B cell (primary cell): Measurements from ENCODE around the gene RGL1. TPM values are rescaled to one million over a fixed set of nuclear protein-coding genes. Genes with fewer than 3 reads are reported as not detected.

Experiments
- ATAC-seq: fragments of 200-7000 bp; cut with Tn5 transposase; one replicate; pipeline ENCODE4 v1.10.0; 2021; ENCODE audit warnings: low read depth, mild to moderate bottlenecking, moderate number of reproducible peaks, moderate library complexity
- CTCF ChIA-PET: fragments of 350-600 bp; sonication (Branson Sonifier 250); formaldehyde crosslinking; loops from one replicate; lab custom pipeline; 2021; ENCODE audit warnings: antibody characterized with exemption, inconsistent platforms; lab: Charles Lee
- POLR2A ChIA-PET: fragments of 350-600 bp; sonication (Branson Sonifier 250); formaldehyde crosslinking; loops from one replicate; lab custom pipeline; 2021; ENCODE audit warnings: antibody characterized with exemption; lab: Charles Lee
- DNase-seq: peaks from one replicate; pipeline ENCODE4 v3.0.0; 2013
- H2AFZ ChIP-seq: 2 replicates; pipeline ENCODE4 v1.6.1; 2012; ENCODE audit warnings: mild to moderate bottlenecking, low read depth, low read length; ENCODE audit not compliant: insufficient read depth, poor library complexity, severe bottlenecking
- H3K27ac ChIP-seq, 2 donors: 1 replicate in 1 of 2; 2 replicates in 1 of 2; pipeline ENCODE4 v1.5.1; 2012 to 2013; ENCODE audit warnings: low read length in 2 of 2, mild to moderate bottlenecking in 2 of 2, moderate library complexity in 1 of 2
- H3K27me3 ChIP-seq, 4 experiments: fragments of 200-600 bp in 1 of 4; sonication (generic) in 1 of 4; replicated peaks in 1 of 4; 1 replicate in 2 of 4; 2 replicates in 2 of 4; pipeline versions ENCODE4 v1.6.1 to v1.7.0; 2013 to 2016; ENCODE audit warnings: low read length in 3 of 4, mild to moderate bottlenecking in 2 of 4, mixed read lengths in 1 of 4, moderate library complexity in 1 of 4; ENCODE audit not compliant: insufficient read depth in 4 of 4, control insufficient read depth in 3 of 4; ENCODE audit errors: control extremely low read depth in 1 of 4
- H3K36me3 ChIP-seq, 2 experiments: replicated peaks in 1 of 2; 1 replicate in 1 of 2; 2 replicates in 1 of 2; pipeline versions ENCODE4 v1.6.1 to v1.7.1; 2013; ENCODE audit warnings: low read length in 1 of 2; ENCODE audit not compliant: insufficient read depth in 2 of 2, control insufficient read depth in 1 of 2; ENCODE audit errors: control extremely low read depth in 1 of 2, extremely low read depth in 1 of 2
- H3K4me1 ChIP-seq, 2 donors: fragments of 200-600 bp in 1 of 2; sonication (generic) in 1 of 2; 1 replicate in 1 of 2; 2 replicates in 1 of 2; pipeline versions ENCODE4 v1.5.1 to v1.6.1; 2013 to 2017; ENCODE audit warnings: low read length in 2 of 2; ENCODE audit not compliant: control insufficient read depth in 2 of 2, insufficient read depth in 2 of 2
- H3K4me2 ChIP-seq: replicated peaks from 2 replicates; pipeline ENCODE3; 2012; ENCODE audit warnings: mild to moderate bottlenecking, low read depth, low read length; ENCODE audit not compliant: poor library complexity, severe bottlenecking
- H3K4me3 ChIP-seq, 5 experiments: fragments of 200-600 bp in 1 of 5; sonication (generic) in 1 of 5; 1 replicate in 3 of 5; 2 replicates in 2 of 5; pipeline versions ENCODE4 v1.5.1 to v1.7.0; 2011 to 2016; ENCODE audit warnings: low read length in 4 of 5, mild to moderate bottlenecking in 4 of 5, low read depth in 2 of 5, control low read depth in 1 of 5, moderate library complexity in 1 of 5; ENCODE audit not compliant: insufficient read depth in 1 of 5; ENCODE audit errors: control extremely low read depth in 1 of 5, extremely low read depth in 1 of 5
- H3K79me2 ChIP-seq: fragments of 200-600 bp; sonication (generic); one replicate; pipeline ENCODE4 v1.6.0; 2016; ENCODE audit warnings: low read length; ENCODE audit not compliant: control insufficient read depth, insufficient read depth
- H3K9ac ChIP-seq: fragments of 200-600 bp; sonication (generic); 2 replicates; pipeline ENCODE4 v1.6.1; 2017; ENCODE audit warnings: mild to moderate bottlenecking, low read length, moderate library complexity
- H3K9me3 ChIP-seq, 3 donors: one replicate each; pipeline versions ENCODE4 v1.6.1 to v1.7.1; 2013; ENCODE audit warnings: low read length in 2 of 3; ENCODE audit not compliant: control insufficient read depth in 2 of 3, insufficient read depth in 1 of 3; ENCODE audit errors: control extremely low read depth in 1 of 3
- H4K20me1 ChIP-seq: 2 replicates; pipeline ENCODE4 v1.6.0; 2012; ENCODE audit warnings: mild to moderate bottlenecking, low read length; ENCODE audit not compliant: insufficient read depth, control insufficient read depth, poor library complexity, severe bottlenecking
- H3K27ac Mint-ChIP-seq: one replicate; pipeline ENCODE4 v1.8.0; 2021; ENCODE audit warnings: mixed read lengths
- H3K27me3 Mint-ChIP-seq: one replicate; pipeline ENCODE4 v1.8.0; 2021; ENCODE audit warnings: mixed read lengths
- H3K4me1 Mint-ChIP-seq: one replicate; pipeline ENCODE4 v1.8.0; 2021; ENCODE audit warnings: mixed read lengths
- H3K4me3 Mint-ChIP-seq: one replicate; pipeline ENCODE4 v1.8.0; 2021; ENCODE audit warnings: mixed read lengths
- H3K9me3 Mint-ChIP-seq: one replicate; pipeline ENCODE4 v1.8.0; 2022; ENCODE audit warnings: mixed read lengths; ENCODE audit not compliant: insufficient read depth
- CTCF ChIP-seq: fragments of 200-600 bp; IDR thresholded peaks from one replicate; pipeline ENCODE4 v1.8.0; 2022; ENCODE audit warnings: antibody characterized with exemption, mild to moderate bottlenecking
- EZH2 ChIP-seq: IDR thresholded peaks from 2 replicates; pipeline ENCODE4 v1.6.1; 2012; ENCODE audit warnings: borderline replicate concordance, low read depth, mild to moderate bottlenecking, moderate library complexity, low read length; ENCODE audit not compliant: insufficient read depth, poor library complexity, severe bottlenecking
- WGBS: methylation state at CpG from one replicate; pipeline ENCODE4 v1.1.5; 2013; ENCODE audit warnings: missing lambda C conversion rate; ENCODE audit not compliant: insufficient coverage; 5-methylcytosine and 5-hydroxymethylcytosine counted together
- intact Hi-C: fragments of 100-400 bp; cut with micrococcal nuclease; formaldehyde crosslinking; loops from one replicate; pipeline ENCODE4 v1.10.0; 2022
- polyA plus RNA-seq: library from polyadenylated mRNA; depleted of rRNA; stranded (reverse); fragments of >200 nt; gene quantifications from 2 replicates; pipeline ENCODE4 v1.2.3, GENCODE V29; 2012
- total RNA-seq, 2 donors: library from RNA; stranded (reverse); fragments of 120-200 nt in 1 of 2; gene quantifications; 1 replicate in 1 of 2; 2 replicates in 1 of 2; pipeline versions ENCODE4 v1.2.3 to v1.2.4, GENCODE V29; 2013 to 2022

The RGL1 gene
- total and polyA plus RNA-seq, 2 donors (not counting 1 experiment from before 2014, with no cell fraction given), result 0.09 to 1.1 TPM

- H3K27me3 Mint-ChIP-seq, result peaks cover 22% of the 10 kb centered on the region
- no peaks in the 10 kb centered on the region for H4K20me1 ChIP-seq
- DNase-seq (no peak), ATAC-seq (no peak)
- intact Hi-C loops, result no loop called here
- peaks cover 4 to 8% of the 10 kb centered on the region in 2 donors for H3K4me1 ChIP-seq
- H3K9ac ChIP-seq, result no peak overlapping the region
- H3K27ac ChIP-seq, result no peak overlapping the region
- H3K4me3 ChIP-seq, result no peak overlapping the region
- no peak overlapping the region for H3K27ac Mint-ChIP-seq
- no peak overlapping the region for H2AFZ ChIP-seq
- peaks cover 0 to 10% (median 5%) of the 10 kb centered on the region in 4 experiments for H3K27me3 ChIP-seq
- peaks cover 3 to 14% (median 4%) of the 10 kb centered on the region in 3 donors for H3K9me3 ChIP-seq
- peaks cover 9% of the 10 kb centered on the region for H3K9me3 Mint-ChIP-seq
- peaks cover 4% of the 10 kb centered on the region for H3K4me1 Mint-ChIP-seq
- no peaks in the 10 kb centered on the region for H3K36me3 ChIP-seq
- H3K4me2 ChIP-seq, result no peak overlapping the region
- CTCF ChIA-PET, result no interaction called here
- H3K79me2 ChIP-seq, result no peaks in the 10 kb centered on the region
- 80% methylated on average over 1 of the region's 1 CpG for WGBS
- H3K4me3 Mint-ChIP-seq, result no peak overlapping the region
- TF ChIP-seq EZH2, result no peak
- no peak for TF ChIP-seq CTCF
- POLR2A ChIA-PET, result no interaction called here
These were observed 4.5 kb upstream of the RGL1 start for GRCh38 chr1:183800449-183800848.

GRCh38 chr1:183801649-183802048 is 3.3 kb upstream of the RGL1 start:
- intact Hi-C loops, result no loop called here
- Mint-ChIP-seq H3K9me3 (peaks cover 9% of the 10 kb centered on the region), H3K27me3 (peaks cover 31% of the 10 kb centered on the region), H3K27ac (no peak overlapping the region), H3K4me1 (peaks cover 6% of the 10 kb centered on the region), H3K4me3 (no peak overlapping the region)
- Histone ChIP-seq H3K4me3 (no peak overlapping the region), H3K27me3 (peaks cover 0 to 17% (median 5%) of the 10 kb centered on the region in 4 experiments), H3K4me2 (no peak overlapping the region), H3K79me2 (no peaks in the 10 kb centered on the region), H3K36me3 (no peaks in the 10 kb centered on the region), H3K27ac (no peak overlapping the region), H4K20me1 (no peaks in the 10 kb centered on the region), H3K4me1 (peaks cover 6 to 10% of the 10 kb centered on the region in 2 donors), H3K9ac (no peak overlapping the region), H2AFZ (no peak overlapping the region), H3K9me3 (peaks cover 3 to 14% (median 4%) of the 10 kb centered on the region in 3 donors)
- no peak for ATAC-seq
- CTCF ChIA-PET, result no interaction called here
- no peak for TF ChIP-seq EZH2
- TF ChIP-seq CTCF, result no peak
- POLR2A ChIA-PET, result no interaction called here
- WGBS, result no CpG with 5 or more reads among the region's 2 CpGs
- DNase-seq, result no peak
